ENCODE data around the gene UBR4.
"Not testable (repeated sequence)": the region's sequence is repeated elsewhere in the genome, so short reads cannot be mapped to it uniquely, and the experiment has no call there.

UBR4 gene

GRCh38 chr1:19229229-19229628 lies 19.2 kb upstream of the UBR4 start:
- no peak for TF ChIP-seq CTCF (IDR thresholded peaks at IDR 0.05; ENCODE audit: extremely low read depth, missing control alignments)
- no peak for DNase-seq (ENCODE audit: low spot score)

GRCh38 chr1:19222979-19223824 lies 13.1 kb upstream of the UBR4 start:
- no peak for DNase-seq (ENCODE audit: low spot score)
- TF ChIP-seq CTCF (IDR thresholded peaks at IDR 0.05; ENCODE audit: extremely low read depth, missing control alignments): no peak

- DNase-seq (ENCODE audit: low spot score): no peak
- TF ChIP-seq CTCF (IDR thresholded peaks at IDR 0.05; ENCODE audit: extremely low read depth, missing control alignments): no peak
These were observed 12.5 kb upstream of the UBR4 start for GRCh38 chr1:19222573-19222972.

- TF ChIP-seq CTCF (IDR thresholded peaks at IDR 0.05; ENCODE audit: extremely low read depth, missing control alignments): no peak
These were observed 10.9 kb upstream of the UBR4 start for GRCh38 chr1:19220991-19221390.

GRCh38 chr1:19220080-19220846 lies 10.2 kb upstream of the UBR4 start:
- no peak for DNase-seq (ENCODE audit: low spot score)
- no peak for TF ChIP-seq CTCF (IDR thresholded peaks at IDR 0.05; ENCODE audit: extremely low read depth, missing control alignments)

More at GRCh38 chr1:19220991-19221390, 10.9 kb upstream of the UBR4 start:
- no peak for DNase-seq (ENCODE audit: low spot score)

- no peak for TF ChIP-seq CTCF (IDR thresholded peaks at IDR 0.05; ENCODE audit: extremely low read depth, missing control alignments)
- no peak for DNase-seq (ENCODE audit: low spot score)
These were observed 9.4 kb upstream of the UBR4 start for GRCh38 chr1:19219451-19219850.

GRCh38 chr1:19216585-19216984 lies 6.5 kb upstream of the UBR4 start:
- DNase-seq (ENCODE audit: low spot score): not testable (repeated sequence)

Measured in GM20000 (cell line).